B cell (primary cell): ENCODE results near the gene STYX. TPM values are rescaled to one million over a fixed set of nuclear protein-coding genes. Genes with fewer than 3 reads are reported as not detected.
A peak's percentile ranks its signal among the peaks of the same experiment; 100 is the strongest.

ENCODE experiments used
- ATAC-seq: fragments of 200-7000 bp; cut with Tn5 transposase; one replicate; pipeline ENCODE4 v1.10.0; 2021; ENCODE audit warnings: low read depth, mild to moderate bottlenecking, moderate number of reproducible peaks, moderate library complexity
- CTCF ChIA-PET: fragments of 350-600 bp; sonication (Branson Sonifier 250); formaldehyde crosslinking; loops from one replicate; lab custom pipeline; 2021; ENCODE audit warnings: antibody characterized with exemption, inconsistent platforms; lab: Charles Lee
- POLR2A ChIA-PET: fragments of 350-600 bp; sonication (Branson Sonifier 250); formaldehyde crosslinking; loops from one replicate; lab custom pipeline; 2021; ENCODE audit warnings: antibody characterized with exemption; lab: Charles Lee
- DNase-seq: peaks from one replicate; pipeline ENCODE4 v3.0.0; 2013
- H2AFZ ChIP-seq: 2 replicates; pipeline ENCODE4 v1.6.1; 2012; ENCODE audit warnings: mild to moderate bottlenecking, low read depth, low read length; ENCODE audit not compliant: insufficient read depth, poor library complexity, severe bottlenecking
- H3K27ac ChIP-seq, 2 donors: 1 replicate in 1 of 2; 2 replicates in 1 of 2; pipeline ENCODE4 v1.5.1; 2012 to 2013; ENCODE audit warnings: low read length in 2 of 2, mild to moderate bottlenecking in 2 of 2, moderate library complexity in 1 of 2
- H3K27me3 ChIP-seq, 4 experiments: fragments of 200-600 bp in 1 of 4; sonication (generic) in 1 of 4; replicated peaks in 1 of 4; 1 replicate in 2 of 4; 2 replicates in 2 of 4; pipeline versions ENCODE4 v1.6.1 to v1.7.0; 2013 to 2016; ENCODE audit warnings: low read length in 3 of 4, mild to moderate bottlenecking in 2 of 4, mixed read lengths in 1 of 4, moderate library complexity in 1 of 4; ENCODE audit not compliant: insufficient read depth in 4 of 4, control insufficient read depth in 3 of 4; ENCODE audit errors: control extremely low read depth in 1 of 4
- H3K36me3 ChIP-seq, 2 experiments: replicated peaks in 1 of 2; 1 replicate in 1 of 2; 2 replicates in 1 of 2; pipeline versions ENCODE4 v1.6.1 to v1.7.1; 2013; ENCODE audit warnings: low read length in 1 of 2; ENCODE audit not compliant: insufficient read depth in 2 of 2, control insufficient read depth in 1 of 2; ENCODE audit errors: control extremely low read depth in 1 of 2, extremely low read depth in 1 of 2
- H3K4me1 ChIP-seq, 2 donors: fragments of 200-600 bp in 1 of 2; sonication (generic) in 1 of 2; 1 replicate in 1 of 2; 2 replicates in 1 of 2; pipeline versions ENCODE4 v1.5.1 to v1.6.1; 2013 to 2017; ENCODE audit warnings: low read length in 2 of 2; ENCODE audit not compliant: control insufficient read depth in 2 of 2, insufficient read depth in 2 of 2
- H3K4me2 ChIP-seq: replicated peaks from 2 replicates; pipeline ENCODE3; 2012; ENCODE audit warnings: mild to moderate bottlenecking, low read depth, low read length; ENCODE audit not compliant: poor library complexity, severe bottlenecking
- H3K4me3 ChIP-seq, 5 experiments: fragments of 200-600 bp in 1 of 5; sonication (generic) in 1 of 5; 1 replicate in 3 of 5; 2 replicates in 2 of 5; pipeline versions ENCODE4 v1.5.1 to v1.7.0; 2011 to 2016; ENCODE audit warnings: low read length in 4 of 5, mild to moderate bottlenecking in 4 of 5, low read depth in 2 of 5, control low read depth in 1 of 5, moderate library complexity in 1 of 5; ENCODE audit not compliant: insufficient read depth in 1 of 5; ENCODE audit errors: control extremely low read depth in 1 of 5, extremely low read depth in 1 of 5
- H3K79me2 ChIP-seq: fragments of 200-600 bp; sonication (generic); one replicate; pipeline ENCODE4 v1.6.0; 2016; ENCODE audit warnings: low read length; ENCODE audit not compliant: control insufficient read depth, insufficient read depth
- H3K9ac ChIP-seq: fragments of 200-600 bp; sonication (generic); 2 replicates; pipeline ENCODE4 v1.6.1; 2017; ENCODE audit warnings: mild to moderate bottlenecking, low read length, moderate library complexity
- H3K9me3 ChIP-seq, 3 donors: one replicate each; pipeline versions ENCODE4 v1.6.1 to v1.7.1; 2013; ENCODE audit warnings: low read length in 2 of 3; ENCODE audit not compliant: control insufficient read depth in 2 of 3, insufficient read depth in 1 of 3; ENCODE audit errors: control extremely low read depth in 1 of 3
- H4K20me1 ChIP-seq: 2 replicates; pipeline ENCODE4 v1.6.0; 2012; ENCODE audit warnings: mild to moderate bottlenecking, low read length; ENCODE audit not compliant: insufficient read depth, control insufficient read depth, poor library complexity, severe bottlenecking
- H3K27ac Mint-ChIP-seq: one replicate; pipeline ENCODE4 v1.8.0; 2021; ENCODE audit warnings: mixed read lengths
- H3K27me3 Mint-ChIP-seq: one replicate; pipeline ENCODE4 v1.8.0; 2021; ENCODE audit warnings: mixed read lengths
- H3K4me1 Mint-ChIP-seq: one replicate; pipeline ENCODE4 v1.8.0; 2021; ENCODE audit warnings: mixed read lengths
- H3K4me3 Mint-ChIP-seq: one replicate; pipeline ENCODE4 v1.8.0; 2021; ENCODE audit warnings: mixed read lengths
- H3K9me3 Mint-ChIP-seq: one replicate; pipeline ENCODE4 v1.8.0; 2022; ENCODE audit warnings: mixed read lengths; ENCODE audit not compliant: insufficient read depth
- CTCF ChIP-seq: fragments of 200-600 bp; IDR thresholded peaks from one replicate; pipeline ENCODE4 v1.8.0; 2022; ENCODE audit warnings: antibody characterized with exemption, mild to moderate bottlenecking
- EZH2 ChIP-seq: IDR thresholded peaks from 2 replicates; pipeline ENCODE4 v1.6.1; 2012; ENCODE audit warnings: borderline replicate concordance, low read depth, mild to moderate bottlenecking, moderate library complexity, low read length; ENCODE audit not compliant: insufficient read depth, poor library complexity, severe bottlenecking
- WGBS: methylation state at CpG from one replicate; pipeline ENCODE4 v1.1.5; 2013; ENCODE audit warnings: missing lambda C conversion rate; ENCODE audit not compliant: insufficient coverage; 5-methylcytosine and 5-hydroxymethylcytosine counted together
- intact Hi-C: fragments of 100-400 bp; cut with micrococcal nuclease; formaldehyde crosslinking; loops from one replicate; pipeline ENCODE4 v1.10.0; 2022
- polyA plus RNA-seq: library from polyadenylated mRNA; depleted of rRNA; stranded (reverse); fragments of >200 nt; gene quantifications from 2 replicates; pipeline ENCODE4 v1.2.3, GENCODE V29; 2012
- total RNA-seq, 2 donors: library from RNA; stranded (reverse); fragments of 120-200 nt in 1 of 2; gene quantifications; 1 replicate in 1 of 2; 2 replicates in 1 of 2; pipeline versions ENCODE4 v1.2.3 to v1.2.4, GENCODE V29; 2013 to 2022

The STYX gene
- total and polyA plus RNA-seq, 2 donors (not counting 1 experiment from before 2014, with no cell fraction given), result 5.0 to 15.7 TPM

DNA sequence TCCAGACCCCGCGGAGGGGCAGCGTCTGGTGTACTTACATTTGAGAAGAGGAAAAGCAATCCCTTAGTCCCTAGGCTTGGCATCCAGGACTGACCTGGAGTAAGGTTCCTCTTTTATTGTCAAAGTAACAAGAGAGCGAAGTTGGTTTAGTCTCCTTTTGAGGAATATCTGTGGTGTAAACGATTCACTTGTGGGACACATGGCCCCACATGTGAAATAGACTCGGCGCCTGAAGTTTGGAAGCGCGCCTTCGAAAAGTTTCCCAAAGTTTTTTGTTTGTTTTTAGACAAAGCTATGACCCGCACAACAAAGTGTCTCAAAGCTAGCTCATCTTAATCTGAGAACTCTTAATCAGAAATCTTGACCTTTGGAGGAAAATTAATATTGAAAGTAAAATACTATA, 744 bp downstream of the STYX start:
- WGBS, result 6% methylated on average over 7 of the region's 11 CpGs

More for the DNA sequence above, 744 bp downstream of the STYX start:
- intact Hi-C loops, result loop anchor here (1.0 to 5.0 kb wide), 6 partner anchors 12 to 1636 kb away; partner anchors contain the start of genes ERO1A, GNPNAT1, GPR137C and PSMC6
- no peaks in the 10 kb centered on the region for H3K27me3 ChIP-seq
- H3K27ac ChIP-seq, result peak overlapping the region; percentile 73 to 87
- H3K4me3 Mint-ChIP-seq, result peak overlapping the region; percentile 93
- ATAC-seq, result no peak
- peaks cover 39% of the 10 kb centered on the region for H3K4me1 Mint-ChIP-seq
- peak overlapping the region; percentile 75 to 99 (median 84) for H3K4me3 ChIP-seq
- TF ChIP-seq EZH2, result no peak
- no peak for TF ChIP-seq CTCF
- peaks cover 10 to 14% of the 10 kb centered on the region in 2 donors for H3K4me1 ChIP-seq
- peak overlapping the region; percentile 86 for H3K9ac ChIP-seq
- no peaks in the 10 kb centered on the region for H3K9me3 Mint-ChIP-seq
- H4K20me1 ChIP-seq, result no peaks in the 10 kb centered on the region
- H3K36me3 ChIP-seq, result peaks cover 3 to 27% of the 10 kb centered on the region in 2 experiments
- no peaks in the 10 kb centered on the region for H3K27me3 Mint-ChIP-seq
- H3K9me3 ChIP-seq, result no peaks in the 10 kb centered on the region
- ChIA-PET POLR2A (no interaction called here), CTCF (interaction anchor here (1.5 to 2.2 kb wide), 2 partner anchors 12 to 13 kb away, joined by 5 to 17 read pairs; no protein-coding TSS in a partner anchor)
- peak overlapping the region; percentile 93 for H3K27ac Mint-ChIP-seq
- peaks cover 70% of the 10 kb centered on the region for H3K79me2 ChIP-seq
- no peak for DNase-seq
- H3K4me2 ChIP-seq, result peak overlapping the region; percentile 85
- peak overlapping the region; percentile 98 for H2AFZ ChIP-seq
